ENCODE data around the gene MAP2K5. TPM values are rescaled to one million over a fixed set of nuclear protein-coding genes. Genes with fewer than 3 reads are reported as not detected.

MAP2K5 gene
- total and polyA plus RNA-seq, 9 of the 15 experiments (the other 6 are each of a cell fraction or from before 2014, with no cell fraction given) = 0.41 to 16.5 (median 7.5) TPM

GRCh38 chr15:67547836-67548235, 5.3 kb downstream of the MAP2K5 start:
- Histone ChIP-seq H3K27ac (ENCODE audit: extremely low read depth, low read depth, low read length) (no peak overlapping the region), H4K20me1 (replicated peaks; ENCODE audit: control insufficient read depth, insufficient read depth, low read length) (no peaks in the 10 kb centered on the region), H3K36me3 (ENCODE audit: control insufficient read depth, insufficient read depth, low read length) (peaks cover 40% of the 10 kb centered on the region), H3K79me2 (ENCODE audit: control insufficient read depth, insufficient read depth, low read length) (peaks cover 11% of the 10 kb centered on the region; the same call in 2 of the 3 replicates), H3K4me3 (no peak overlapping the region), H3K4me1 (replicated peaks in 1 of 2; ENCODE audit: control insufficient read depth in 2 of 2, insufficient read depth in 2 of 2, low read length in 2 of 2) (peaks cover 13 to 42% of the 10 kb centered on the region in 2 experiments), H3K27me3 (ENCODE audit: control insufficient read depth in 2 of 2, insufficient read depth in 2 of 2, low read length in 2 of 2) (no peaks in the 10 kb centered on the region), H3K9me1 (ENCODE audit: control insufficient read depth, insufficient read depth, low read length) (no peaks in the 10 kb centered on the region), H3K9me3 (replicated peaks; ENCODE audit: control insufficient read depth, insufficient read depth, low read depth, low read length) (no peaks in the 10 kb centered on the region), H3K9ac (ENCODE audit: insufficient read depth in 1 of 2, low read depth in 2 of 2, low read length in 2 of 2) (no peak overlapping the region), H2AFZ (ENCODE audit: low read depth, low read length) (no peak overlapping the region), H3K4me2 (ENCODE audit: insufficient read depth, low read length) (no peak overlapping the region)
- FAIRE-seq (no peak), DNase-seq (ENCODE audit: extremely low read depth in 1 of 4, low spot score in 3 of 4) (no peak), ATAC-seq (no peak)
- in situ Hi-C loops (cut with MboI) = no loop called here
- POLR2A ChIA-PET = interaction anchor here (0.8 kb wide), 1 partner anchor 10 kb away, joined by 3 read pairs; no protein-coding TSS in a partner anchor
- 39% methylated on average over 3 of the region's 3 CpGs for WGBS (ENCODE audit: insufficient coverage, low coverage, missing lambda C conversion rate)
- CTCF ChIA-PET (ENCODE audit: low intra/inter-chr PET ratio) = no interaction called here
- TF ChIP-seq LARP7 (IDR thresholded peaks at IDR 0.05) = no peak
- TF ChIP-seq RNF2 (IDR thresholded peaks at IDR 0.05) = no peak
- TF ChIP-seq ZFX (CRISPR knock-in tag; IDR thresholded peaks at IDR 0.05) = no peak
- TF ChIP-seq NR1H2 (CRISPR knock-in tag; IDR thresholded peaks at IDR 0.05) = no peak
- no peak for TF ChIP-seq PPARD (CRISPR knock-in tag; IDR thresholded peaks at IDR 0.05)
- no peak for TF ChIP-seq ZNF586 (CRISPR knock-in tag; conservative IDR thresholded peaks at IDR 0.05)
- no peak for TF ChIP-seq SOX6 (IDR thresholded peaks at IDR 0.05)
- no peak for TF ChIP-seq ARID3A (IDR thresholded peaks at IDR 0.05; ENCODE audit: borderline replicate concordance, low read depth, low read length)
- TF ChIP-seq CHCHD3 (CRISPR knock-in tag; IDR thresholded peaks at IDR 0.05) = no peak
- no peak for TF ChIP-seq MEIS2 (IDR thresholded peaks at IDR 0.05; ENCODE audit: partially characterized antibody)
- no peak for TF ChIP-seq ZNF511 (CRISPR knock-in tag; IDR thresholded peaks at IDR 0.05)
- TF ChIP-seq ZNF408 (CRISPR knock-in tag; IDR thresholded peaks at IDR 0.05; ENCODE audit: low read depth) = no peak
- BruUV-seq (replicated peaks) = no TSS peak
- intact Hi-C loops (cut with micrococcal nuclease) = no loop called here
